Mammary epithelial cell (primary cell): ENCODE results near the gene TSGA10.

Experiments used
- CTCF ChIP-seq, 2 donors: IDR thresholded peaks in 1 of 2; conservative IDR thresholded peaks in 1 of 2; 2 replicates each; pipeline ENCODE4 v1.5.1; 2011 to 2012; ENCODE audit warnings: inconsistent platforms in 2 of 2, low read length in 2 of 2, mild to moderate bottlenecking in 2 of 2, control low read depth in 1 of 2, low read depth in 1 of 2; ENCODE audit not compliant: insufficient read depth in 1 of 2; ENCODE audit errors: extremely low read depth in 1 of 2
- EZH2 ChIP-seq: IDR thresholded peaks from 2 replicates; pipeline ENCODE4 v1.6.1; 2012; ENCODE audit warnings: low read length, inconsistent platforms, borderline replicate concordance

GRCh38 chr2:99111236-99111635 is 43.5 kb downstream of the TSGA10 start:
- no peak for TF ChIP-seq CTCF (conservative IDR thresholded peaks at IDR 0.05 in 1 of 2, IDR thresholded peaks at IDR 0.05 in 1 of 2; ENCODE audit: extremely low read depth in 1 of 2, insufficient read depth in 1 of 2, low read depth in 1 of 2, low read length in 2 of 2)
- TF ChIP-seq EZH2: no peak
